Activated CD4-positive, alpha-beta T cell treated with anti-CD3 and anti-CD28 coated beads, Interleukin-2, Interleukin-4, amounts not matched to agents 100 ng/mL and 50 ng/mL, durations not matched to agents 16 hours and 8 hours (primary cell): Measurements from ENCODE around the gene SHB.

Experiments
- DNase-seq: peaks from one replicate; pipeline ENCODE4 v3.0.0-alpha.2; 2020; ENCODE audit warnings: low spot score

Gene SHB

GRCh38 chr9:38088006-38088925, 19.2 kb upstream of the SHB start:
- peak; percentile 69 for DNase-seq

GRCh38 chr9:38086496-38086895, 17.5 kb upstream of the SHB start:
- no peak for DNase-seq

- no peak for DNase-seq
Observed at GRCh38 chr9:38085308-38085707, 16.3 kb upstream of the SHB start.

GRCh38 chr9:38084556-38084880, 15.5 kb upstream of the SHB start:
- no peak for DNase-seq

- no peak for DNase-seq
Observed at GRCh38 chr9:38083858-38084555, 15.0 kb upstream of the SHB start.

- DNase-seq = no peak
Observed at GRCh38 chr9:38082446-38083287, 13.6 kb upstream of the SHB start.

- no peak for DNase-seq
Observed at GRCh38 chr9:38081356-38082108, 12.5 kb upstream of the SHB start.

- no peak for DNase-seq
Observed at GRCh38 chr9:38079461-38080031, 10.5 kb upstream of the SHB start.

GRCh38 chr9:38075272-38075671, 6.2 kb upstream of the SHB start:
- no peak for DNase-seq

GRCh38 chr9:38074441-38074961, 5.5 kb upstream of the SHB start:
- DNase-seq = no peak

- no peak for DNase-seq
Observed at GRCh38 chr9:38073882-38074281, 4.9 kb upstream of the SHB start.

- no peak for DNase-seq
Observed at GRCh38 chr9:38071470-38072134, 2.6 kb upstream of the SHB start.

- DNase-seq = no peak
Observed at GRCh38 chr9:38067859-38068681, 957 bp downstream of the SHB start.

- DNase-seq = no peak
Observed at GRCh38 chr9:38066914-38067858, 1.8 kb downstream of the SHB start.

GRCh38 chr9:38066197-38066913, 2.7 kb downstream of the SHB start:
- no peak for DNase-seq

- no peak for DNase-seq
Observed at GRCh38 chr9:38065369-38066075, 3.5 kb downstream of the SHB start.

- no peak for DNase-seq
Observed at GRCh38 chr9:38064842-38065368, 4.1 kb downstream of the SHB start.
